HepG2 (cell line): ENCODE data around the gene CHID1. TPM values are rescaled to one million over a fixed set of nuclear protein-coding genes. Genes with fewer than 3 reads are reported as not detected.

Source experiments
- ATAC-seq: fragments of 200-7000 bp; cut with Tn5 transposase; 3 replicates; pipeline ENCODE4 v1.9.1; 2020; ENCODE audit warnings: mild to moderate bottlenecking, moderate library complexity
- BruUV-seq: library from RNA; stranded (reverse); fragments of 400-500 nt; replicated peaks from 2 replicates; lab custom pipeline; 2021; lab: Mats Ljungman, UMichigan
- CTCF ChIA-PET: fragments of 300-600 bp; formaldehyde crosslinking; extraction: SDS; loops from one replicate; lab custom pipeline; 2021; ENCODE audit warnings: low total read pairs, inconsistent platforms, low intra/inter-chr PET ratio; lab: Yijun Ruan, JAX
- POLR2A ChIA-PET: fragments of 350-600 bp; sonication (Branson Sonifier 250); formaldehyde crosslinking; loops from one replicate; lab custom pipeline; 2020; ENCODE audit warnings: antibody characterized with exemption, inconsistent platforms; lab: Yijun Ruan, JAX
- DNase-seq: peaks from one replicate; pipeline ENCODE4 v3.0.0-alpha.2; 2015; ENCODE audit warnings: low spot score
- FAIRE-seq: peaks from 3 replicates; lab custom pipeline; 2011; peaks lifted over from hg19 to GRCh38; lab: Jason Lieb, UNC
- H2AFZ ChIP-seq: one replicate; pipeline ENCODE4 v1.6.1; 2011; ENCODE audit warnings: low read length, inconsistent platforms
- H3K27ac ChIP-seq: fragments of 300-600 bp; 3 replicates; pipeline ENCODE4 v1.8.0; 2011; ENCODE audit warnings: mixed run types, mild to moderate bottlenecking, mixed read lengths, low read length, inconsistent platforms; ENCODE audit not compliant: insufficient read depth; ENCODE audit errors: extremely low read length
- H3K27me3 ChIP-seq, 2 experiments: fragments of 200-600 bp in 1 of 2; 2 replicates in 1 of 2; 3 replicates in 1 of 2; pipeline versions ENCODE4 v1.6.0 to v1.8.0; 2011; ENCODE audit warnings: low read length in 2 of 2, mild to moderate bottlenecking in 2 of 2, moderate library complexity in 2 of 2, inconsistent platforms in 1 of 2; ENCODE audit not compliant: insufficient read depth in 2 of 2, control insufficient read depth in 1 of 2
- H3K36me3 ChIP-seq, 2 experiments: fragments of 200-600 bp in 1 of 2; replicated peaks in 1 of 2; 2 replicates in 1 of 2; 3 replicates in 1 of 2; pipeline versions ENCODE4 v1.5.1 to v1.8.0; 2011; ENCODE audit warnings: low read length in 2 of 2, inconsistent platforms in 1 of 2; ENCODE audit not compliant: insufficient read depth in 2 of 2, control insufficient read depth in 1 of 2
- H3K4me1 ChIP-seq: 2 replicates; pipeline ENCODE4 v1.5.1; 2012; ENCODE audit warnings: low read length, inconsistent platforms; ENCODE audit not compliant: insufficient read depth
- H3K4me2 ChIP-seq: 2 replicates; pipeline ENCODE4 v1.6.0; 2011; ENCODE audit warnings: low read depth, low read length, inconsistent platforms
- H3K4me3 ChIP-seq, 3 experiments: fragments of 200-600 bp in 1 of 3; sonication (generic), shearing (Covaris generic) in 1 of 3; replicated peaks in 1 of 3; 2 replicates each; pipeline ENCODE4 v1.5.1; 2011 to 2016; ENCODE audit warnings: low read length in 3 of 3, inconsistent platforms in 2 of 3, low read depth in 2 of 3, mild to moderate bottlenecking in 2 of 3, control low read depth in 1 of 3, mixed read lengths in 1 of 3; ENCODE audit not compliant: insufficient read depth in 1 of 3
- H3K79me2 ChIP-seq: one replicate; pipeline ENCODE4 v1.6.1; 2011; ENCODE audit warnings: low read length, inconsistent platforms; ENCODE audit not compliant: insufficient read depth
- H3K9ac ChIP-seq: 2 replicates; pipeline ENCODE4 v1.6.0; 2011; ENCODE audit warnings: mild to moderate bottlenecking, low read depth, low read length, inconsistent platforms; ENCODE audit not compliant: insufficient read depth
- H3K9me3 ChIP-seq: 2 replicates; pipeline ENCODE4 v1.5.1; 2012; ENCODE audit warnings: mild to moderate bottlenecking, low read length
- H4K20me1 ChIP-seq: 2 replicates; pipeline ENCODE4 v1.6.0; 2011; ENCODE audit warnings: inconsistent platforms, mild to moderate bottlenecking, low read length, moderate library complexity; ENCODE audit not compliant: insufficient read depth
- BRCA1 ChIP-seq: sonication (generic); formaldehyde crosslinking; IDR thresholded peaks from 2 replicates; pipeline ENCODE4 v1.4.0; 2020; ENCODE audit warnings: missing genetic modification reagents
- BRD4 ChIP-seq: sonication (generic); formaldehyde crosslinking; IDR thresholded peaks from 2 replicates; pipeline ENCODE4 v1.4.0; 2020; ENCODE audit warnings: missing genetic modification reagents
- HNRNPL ChIP-seq: fragments of 200-400 bp; formaldehyde crosslinking; IDR thresholded peaks from 2 replicates; pipeline ENCODE4 v1.6.1; 2017; ENCODE audit warnings: mild to moderate bottlenecking, low read depth, low read length
- KDM5A ChIP-seq: fragments of 200-600 bp; sonication (generic); IDR thresholded peaks from 2 replicates; pipeline ENCODE4 v1.7.0; 2018; ENCODE audit warnings: antibody characterized with exemption, mild to moderate bottlenecking, low read length, borderline replicate concordance
- NR2F2 ChIP-seq: IDR thresholded peaks from 2 replicates; pipeline ENCODE4 v1.6.1; 2012; ENCODE audit warnings: low read depth, inconsistent platforms, borderline replicate concordance
- RXRA ChIP-seq: sonication (generic); formaldehyde crosslinking; IDR thresholded peaks from 2 replicates; pipeline ENCODE4 v1.5.1; 2020; ENCODE audit warnings: missing genetic modification reagents
- SIX1 ChIP-seq: sonication (generic); formaldehyde crosslinking; IDR thresholded peaks from 2 replicates; pipeline ENCODE4 v1.4.0; 2020; ENCODE audit warnings: missing genetic modification reagents, borderline replicate concordance
- THYN1 ChIP-seq: sonication (generic); formaldehyde crosslinking; IDR thresholded peaks from 2 replicates; pipeline ENCODE4 v1.8.1; 2023; ENCODE audit warnings: low read depth, mild to moderate bottlenecking, moderate library complexity, missing genetic modification reagents, borderline replicate concordance
- ZFP41 ChIP-seq: sonication (generic); formaldehyde crosslinking; IDR thresholded peaks from 2 replicates; pipeline ENCODE4 v1.4.0; 2020; ENCODE audit warnings: mild to moderate bottlenecking, missing genetic modification reagents, borderline replicate concordance
- ZNF414 ChIP-seq: sonication (generic); formaldehyde crosslinking; IDR thresholded peaks from 2 replicates; pipeline ENCODE4 v1.5.0; 2020; ENCODE audit warnings: missing genetic modification reagents
- ZNF792 ChIP-seq: IDR thresholded peaks from 2 replicates; pipeline ENCODE4 v1.6.1; 2016
- WGBS: methylation state at CpG from one replicate; pipeline ENCODE4 v1.1.6; 2017; ENCODE audit warnings: low lambda C conversion rate; 5-methylcytosine and 5-hydroxymethylcytosine counted together
- in situ Hi-C: cut with HindIII; loops from 2 replicates; pipeline ENCODE4 v1.10.0; 2017; ENCODE audit warnings: low pct_unique_long_range_greater_than_20kb; ENCODE audit not compliant: extremely low pct_ligation_motif_present
- intact Hi-C: fragments of 100-400 bp; cut with micrococcal nuclease; formaldehyde crosslinking; loops from one replicate; pipeline ENCODE4 v1.10.0; 2022; ENCODE audit not compliant: unreplicated experiment
- polyA plus RNA-seq, 8 experiments: library from polyadenylated mRNA; depleted of rRNA in 3 of 8; stranded (reverse) in 7 of 8; unstranded in 1 of 8; fragments of >200 nt; fragmentation: Illumina TruSeq in 4 of 8; extraction: Trizol in 4 of 8; gene quantifications; 2 replicates each; pipeline versions ENCODE4 v1.2.1 to v1.2.3, GENCODE V29; 2011 to 2016; ENCODE audit warnings: low read depth in 4 of 8, missing spikeins in 1 of 8, mixed read lengths in 1 of 8; ENCODE audit not compliant: insufficient read depth in 1 of 8
- total RNA-seq, 5 experiments: library from RNA; depleted of rRNA; stranded (reverse); fragments of >200 nt; fragmentation: Illumina TruSeq; extraction: Trizol; gene quantifications; 2 replicates each; pipeline ENCODE4 v1.2.3, GENCODE V29; 2016; ENCODE audit warnings: low read depth in 1 of 5
- TF ChIP-seq, protein P1 (sequence below), 2 experiments: sonication (generic) in 1 of 2; formaldehyde crosslinking in 1 of 2; IDR thresholded peaks; 2 replicates each; pipeline versions ENCODE4 v1.4.0 to v1.6.1; 2018 to 2020; ENCODE audit warnings: missing genetic modification reagents in 2 of 2, borderline replicate concordance in 1 of 2, low read depth in 1 of 2, mild to moderate bottlenecking in 1 of 2, missing biosample characterization in 1 of 2

CHID1 gene
- total and polyA plus RNA-seq, 2 of the 13 experiments (the other 11 are each of a cell fraction or from before 2014, with no cell fraction given), result 65.1 to 93.6 TPM

GRCh38 chr11:872799-873198 is 37.8 kb downstream of the CHID1 start:
- intact Hi-C loops (no loop called here), in situ Hi-C loops (no loop called here)
- Histone ChIP-seq H3K9me3 (no peaks in the 10 kb centered on the region), H2AFZ (no peak overlapping the region), H3K27me3 (no peaks in the 10 kb centered on the region), H4K20me1 (no peaks in the 10 kb centered on the region), H3K79me2 (no peaks in the 10 kb centered on the region), H3K4me2 (no peak overlapping the region), H3K4me3 (no peak overlapping the region)
- BruUV-seq, result no TSS peak
- CTCF ChIA-PET, result no interaction called here
- POLR2A ChIA-PET, result no interaction called here
- FAIRE-seq, result no peak
- no peak for DNase-seq
- no peak for ATAC-seq
- no peak for TF ChIP-seq ZFP41
- no peak for TF ChIP-seq KDM5A
- no peak for TF ChIP-seq ZNF792 (CRISPR knock-in tag)
- TF ChIP-seq BRD4 (CRISPR knock-in tag), result no peak
- TF ChIP-seq HNRNPL, result no peak
- TF ChIP-seq SIX1 (CRISPR knock-in tag), result no peak
- TF ChIP-seq, protein P1, sequence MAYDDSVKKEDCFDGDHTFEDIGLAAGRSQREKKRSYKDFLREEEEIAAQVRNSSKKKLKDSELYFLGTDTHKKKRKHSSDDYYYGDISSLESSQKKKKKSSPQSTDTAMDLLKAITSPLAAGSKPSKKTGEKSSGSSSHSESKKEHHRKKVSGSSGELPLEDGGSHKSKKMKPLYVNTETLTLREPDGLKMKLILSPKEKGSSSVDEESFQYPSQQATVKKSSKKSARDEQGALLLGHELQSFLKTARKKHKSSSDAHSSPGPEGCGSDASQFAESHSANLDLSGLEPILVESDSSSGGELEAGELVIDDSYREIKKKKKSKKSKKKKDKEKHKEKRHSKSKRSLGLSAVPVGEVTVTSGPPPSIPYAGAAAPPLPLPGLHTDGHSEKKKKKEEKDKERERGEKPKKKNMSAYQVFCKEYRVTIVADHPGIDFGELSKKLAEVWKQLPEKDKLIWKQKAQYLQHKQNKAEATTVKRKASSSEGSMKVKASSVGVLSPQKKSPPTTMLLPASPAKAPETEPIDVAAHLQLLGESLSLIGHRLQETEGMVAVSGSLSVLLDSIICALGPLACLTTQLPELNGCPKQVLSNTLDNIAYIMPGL (CRISPR knock-in tag; IDR thresholded peaks at IDR 0.05; ENCODE audit: borderline replicate concordance in 1 of 2, low read depth in 1 of 2), result no peak
- no peak for TF ChIP-seq NR2F2
- TF ChIP-seq RXRA, result no peak
- no peak for TF ChIP-seq BRCA1
- TF ChIP-seq ZNF414 (CRISPR knock-in tag), result no peak
- no peak for TF ChIP-seq THYN1 (CRISPR knock-in tag)
- TF ChIP-seq, all 625 proteins: peak for 0
- no peak overlapping the region for H3K27ac ChIP-seq
- H3K9ac ChIP-seq, result no peak overlapping the region
- WGBS, result 92% methylated on average over 7 of the region's 9 CpGs
- 0 out of 2 replicates have a peak, but pooled peaks cover 8% of the 10 kb centered on the region for H3K4me1 ChIP-seq
- H3K36me3 ChIP-seq, result peaks cover 2 to 10% of the 10 kb centered on the region in 2 experiments; a peak in 3 of 5 replicates
